IPS-18c (cell line): Measurements from ENCODE around the gene MOGAT1.
"Not testable (repeated sequence)": the region's sequence is repeated elsewhere in the genome, so short reads cannot be mapped to it uniquely, and the experiment has no call there.

Experiments used
- H3K4me3 ChIP-seq: 2 replicates; pipeline ENCODE4 v1.7.0; 2013; ENCODE audit warnings: low read depth, mild to moderate bottlenecking, low read length, moderate library complexity; ENCODE audit not compliant: insufficient read depth
- H3K9me3 ChIP-seq: one replicate; pipeline ENCODE4 v1.6.1; 2013; ENCODE audit warnings: mild to moderate bottlenecking, low read length, moderate library complexity; ENCODE audit not compliant: control insufficient read depth, insufficient read depth

The MOGAT1 gene

DNA sequence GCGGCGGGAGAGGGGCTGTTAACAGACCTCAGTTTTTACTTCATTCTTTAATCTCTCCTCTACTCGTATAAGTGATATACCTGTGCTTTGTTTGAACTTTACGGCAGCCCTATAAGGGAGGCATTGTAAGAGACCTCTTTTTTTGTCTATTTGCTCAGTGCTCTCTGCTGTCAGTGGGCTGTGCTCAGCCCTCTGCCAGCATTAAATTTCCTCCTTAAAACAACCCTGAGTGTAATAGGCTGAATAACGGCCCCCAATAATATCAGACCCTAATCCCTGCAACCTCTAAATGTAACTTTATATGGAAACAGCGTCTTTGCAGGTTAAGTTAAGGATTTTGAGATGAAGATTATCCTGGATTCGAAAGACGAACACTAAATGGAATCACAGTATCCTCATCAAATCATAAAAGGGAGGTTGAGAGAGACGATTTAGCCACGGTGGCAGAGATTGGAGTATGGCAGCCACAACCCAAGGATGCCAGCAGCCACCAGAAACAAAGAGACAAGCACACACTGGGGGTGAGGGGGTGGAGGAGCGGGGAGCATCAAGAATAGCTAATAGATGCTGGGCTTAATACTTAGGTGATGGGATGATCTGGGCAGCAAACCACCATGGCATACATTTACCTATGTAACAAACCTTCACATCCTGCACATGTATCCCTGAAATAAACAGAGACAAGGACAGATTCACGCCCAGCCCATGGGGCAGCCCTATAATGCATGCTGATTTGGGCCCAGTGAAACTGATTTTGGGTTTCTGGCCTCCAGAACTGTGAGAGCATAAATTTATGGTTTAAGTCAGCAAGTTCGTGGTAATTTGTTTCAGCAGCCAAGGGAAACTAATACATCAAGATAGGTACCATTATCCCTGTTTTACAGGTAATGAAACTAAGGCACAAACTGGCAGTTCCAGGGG lies 14.7 kb upstream of the MOGAT1 start:
- peaks cover 2% of the 10 kb centered on the region for H3K9me3 ChIP-seq
- H3K4me3 ChIP-seq, result peak overlapping the region; percentile 84

DNA sequence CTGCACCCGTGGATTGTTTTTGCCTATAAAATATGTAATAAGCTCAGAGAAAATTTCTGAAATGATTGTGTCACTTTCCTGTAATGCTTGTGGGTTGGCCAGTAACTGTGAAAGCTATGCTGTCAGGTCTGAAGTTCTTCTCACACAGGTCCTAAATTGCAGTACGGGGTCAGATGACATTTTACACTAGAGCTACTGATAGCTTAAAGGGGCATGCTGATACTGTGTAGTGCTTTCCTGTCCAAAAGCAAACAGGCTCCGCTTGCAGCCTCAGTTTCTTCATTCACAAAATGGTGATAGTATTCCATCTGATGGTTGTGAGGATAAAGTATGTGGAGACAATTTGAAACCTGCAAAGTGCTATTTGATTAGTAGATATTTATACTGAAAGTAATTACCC lies 8.0 kb upstream of the MOGAT1 start:
- Histone ChIP-seq H3K4me3 (no peak overlapping the region), H3K9me3 (peaks cover 2% of the 10 kb centered on the region)

DNA sequence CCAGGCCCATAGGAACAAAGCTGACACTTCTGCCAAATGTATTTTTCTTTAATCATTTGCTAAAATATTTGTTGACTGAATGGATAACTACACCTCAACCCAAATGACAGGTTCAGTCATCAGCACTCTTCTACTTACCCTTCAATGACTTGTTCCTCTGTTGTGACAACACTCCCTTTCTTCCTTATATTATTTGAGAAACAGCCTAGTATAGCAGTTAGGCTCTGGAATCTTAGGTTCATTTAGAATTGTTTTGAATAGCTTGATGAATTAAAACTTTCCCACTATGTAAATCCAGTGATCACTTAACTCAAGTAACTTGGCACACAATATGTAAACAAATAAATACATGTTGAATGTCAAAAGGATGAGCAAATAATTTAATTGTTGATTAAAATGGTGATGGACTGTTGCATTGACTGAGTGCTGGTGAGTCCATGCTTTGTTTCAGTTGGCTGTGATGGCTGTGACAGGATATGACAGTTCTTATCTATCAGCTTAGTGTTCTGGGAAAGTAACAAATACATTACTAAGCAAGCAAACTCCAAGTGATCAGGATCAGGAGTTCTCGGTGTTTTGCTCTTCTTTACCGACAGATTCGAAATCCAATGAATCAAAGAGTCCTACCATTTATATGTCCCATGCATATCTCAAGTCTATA lies 2.8 kb upstream of the MOGAT1 start:
- Histone ChIP-seq H3K4me3 (no peak overlapping the region), H3K9me3 (no peaks in the 10 kb centered on the region)

DNA sequence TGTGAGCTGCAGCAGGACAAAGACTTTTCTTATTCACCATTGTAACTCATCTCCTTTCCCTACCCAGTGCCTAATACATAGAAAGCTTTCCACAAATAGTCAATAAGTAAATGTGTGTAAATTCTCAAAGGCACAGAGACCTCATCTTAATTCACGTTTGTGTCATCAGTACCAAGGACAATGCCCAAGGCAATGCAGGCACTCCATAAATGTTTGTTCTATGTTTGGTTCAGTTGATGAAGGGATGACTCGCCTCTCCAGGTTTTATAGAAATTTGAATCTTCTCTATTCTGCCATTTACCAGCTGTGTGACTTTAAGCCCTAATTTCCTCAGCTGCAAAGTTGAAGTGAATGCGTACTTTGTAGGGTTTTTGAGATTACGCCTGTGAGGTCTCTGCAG lies 2.1 kb upstream of the MOGAT1 start:
- H3K9me3 ChIP-seq, result no peaks in the 10 kb centered on the region
- no peak overlapping the region for H3K4me3 ChIP-seq

DNA sequence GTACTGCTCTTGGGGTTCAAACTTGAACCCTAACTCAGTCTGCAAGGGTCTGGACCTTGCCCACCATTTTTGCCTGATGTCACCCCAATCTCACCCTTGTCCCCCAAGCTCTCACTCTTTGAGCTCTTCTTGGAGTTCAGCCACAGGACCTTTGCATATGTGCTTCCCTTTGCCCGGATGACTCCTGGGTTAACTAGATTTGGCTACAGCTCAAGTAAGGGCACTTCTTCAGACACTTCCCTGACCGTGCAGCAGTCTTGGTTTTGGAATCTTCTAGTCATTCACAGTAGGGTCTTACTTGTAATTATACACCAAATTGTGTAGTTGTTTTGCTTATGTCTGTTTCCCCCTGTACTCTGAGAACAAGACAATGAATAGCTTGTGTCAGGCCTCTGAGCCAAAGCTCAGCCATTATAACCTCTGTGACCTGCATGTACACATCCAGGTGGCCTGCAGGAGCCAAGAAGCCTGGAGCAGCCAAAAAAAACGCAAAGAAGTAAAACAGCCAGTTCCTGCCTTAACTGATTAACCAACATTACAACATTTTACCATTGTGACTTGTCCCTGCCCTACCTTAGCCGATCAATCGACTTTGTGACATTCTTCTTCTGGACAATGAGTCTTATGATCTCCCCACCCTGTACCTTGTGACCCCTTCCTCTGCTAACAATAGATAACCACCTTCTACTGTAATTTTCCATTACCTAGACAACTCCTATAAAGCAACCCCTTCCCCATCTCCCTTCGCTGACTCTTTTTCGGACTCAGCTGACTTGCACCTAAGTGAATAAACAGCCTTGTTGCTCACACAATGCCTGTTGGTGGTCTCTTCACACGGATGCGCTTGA lies 1.0 kb upstream of the MOGAT1 start:
- no peak overlapping the region; the same call in 1 of the 2 replicates for H3K4me3 ChIP-seq
- H3K9me3 ChIP-seq, result no peaks in the 10 kb centered on the region

DNA sequence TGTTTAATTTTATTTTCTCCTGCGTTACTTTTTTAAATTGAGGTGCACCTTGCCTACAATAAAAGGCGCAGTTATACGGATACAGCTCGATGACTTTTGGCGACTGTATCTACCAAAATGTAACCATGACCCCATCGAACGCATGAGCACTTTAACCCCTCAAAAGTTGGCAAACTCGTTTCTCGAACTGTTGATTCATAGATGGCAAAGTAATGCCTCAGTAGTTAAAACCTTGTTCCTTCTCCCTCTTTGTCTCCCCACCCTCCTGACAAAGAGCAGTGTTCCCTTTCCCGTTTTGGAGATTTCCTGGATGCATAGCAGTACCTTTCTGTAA lies 577 bp downstream of the MOGAT1 start:
- Histone ChIP-seq H3K4me3 (peak overlapping the region; percentile 69), H3K9me3 (no peaks in the 10 kb centered on the region)

DNA sequence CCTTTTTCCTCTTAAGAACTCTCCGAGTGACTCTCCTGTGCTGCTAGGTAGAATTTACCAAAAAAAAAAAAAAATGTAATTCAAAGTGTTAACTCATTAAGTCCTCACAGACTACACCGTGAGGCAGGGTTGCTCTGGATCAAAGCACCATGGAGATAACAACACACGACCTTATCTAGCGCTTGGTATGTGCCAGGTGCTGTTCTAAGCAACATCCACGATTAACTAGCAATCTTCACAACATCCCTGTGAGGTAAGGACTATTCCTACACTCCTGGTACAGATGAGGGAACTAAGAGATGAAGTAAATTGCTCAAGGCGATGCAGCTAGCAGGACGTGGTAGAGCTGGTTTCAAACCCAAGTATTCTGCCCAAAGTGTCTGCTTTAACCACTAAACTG lies 1.8 kb downstream of the MOGAT1 start:
- Histone ChIP-seq H3K4me3 (no peak overlapping the region), H3K9me3 (no peaks in the 10 kb centered on the region)

DNA sequence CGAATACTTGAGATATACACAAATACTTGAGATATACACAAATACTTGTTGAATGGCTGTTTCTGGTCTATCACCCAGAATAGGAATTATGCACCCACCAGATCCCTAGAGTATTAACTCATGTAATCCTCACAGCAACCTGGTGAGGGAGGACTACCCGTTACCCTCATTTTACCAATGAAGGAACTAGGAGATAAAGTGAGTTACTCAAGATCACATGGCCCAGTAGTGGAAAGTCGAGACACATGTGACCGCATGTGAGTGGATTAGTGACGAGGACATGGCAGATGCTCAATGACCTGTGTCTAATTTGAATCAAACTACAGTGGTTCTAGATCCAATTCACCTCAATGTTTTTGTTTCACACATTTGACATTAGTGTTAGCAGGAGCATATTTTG lies 2.4 kb downstream of the MOGAT1 start:
- no peaks in the 10 kb centered on the region for H3K9me3 ChIP-seq

DNA sequence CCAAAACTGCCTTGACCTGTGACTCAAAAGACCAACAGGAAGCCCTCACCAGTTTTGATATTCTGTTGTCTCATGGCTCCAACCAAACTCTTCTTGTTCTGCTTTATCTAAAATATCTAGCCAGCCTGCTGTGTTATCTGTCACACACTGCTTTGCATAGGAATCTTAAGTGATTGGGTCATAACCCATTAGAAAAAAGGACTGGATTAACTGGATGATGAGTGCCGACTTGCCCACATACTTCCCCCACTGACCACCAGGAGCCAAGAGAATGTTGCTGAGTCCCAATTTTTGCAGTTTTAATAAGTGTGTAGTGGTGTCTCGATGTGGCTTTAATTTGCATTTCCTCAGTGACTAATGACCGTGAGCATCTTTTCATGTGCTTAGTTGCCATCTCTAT lies 6.5 kb downstream of the MOGAT1 start:
- no peak overlapping the region for H3K4me3 ChIP-seq
- H3K9me3 ChIP-seq, result no peaks in the 10 kb centered on the region

More for the DNA sequence above, 2.4 kb downstream of the MOGAT1 start:
- H3K4me3 ChIP-seq, result no peak overlapping the region

DNA sequence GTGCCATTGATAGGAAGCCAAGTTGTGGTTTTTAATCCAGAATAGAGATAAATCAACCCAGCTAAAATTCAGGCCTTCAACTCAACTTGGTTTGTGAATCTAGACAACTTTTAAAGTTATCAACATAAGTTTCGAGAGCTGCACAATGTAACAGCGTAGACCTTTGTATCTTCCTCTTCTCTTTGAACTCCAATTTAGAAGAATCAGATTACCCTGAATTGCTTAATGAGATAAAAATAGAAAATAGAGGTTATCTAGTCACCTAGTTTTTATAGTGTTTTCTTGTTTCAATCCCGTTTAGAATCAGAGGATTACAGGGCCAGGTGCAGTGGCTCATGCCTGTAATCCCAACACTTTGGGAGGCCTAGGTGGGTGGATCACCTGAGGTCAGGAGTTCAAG lies 12.3 kb downstream of the MOGAT1 start:
- Histone ChIP-seq H3K4me3 (no peak overlapping the region), H3K9me3 (no peaks in the 10 kb centered on the region)

DNA sequence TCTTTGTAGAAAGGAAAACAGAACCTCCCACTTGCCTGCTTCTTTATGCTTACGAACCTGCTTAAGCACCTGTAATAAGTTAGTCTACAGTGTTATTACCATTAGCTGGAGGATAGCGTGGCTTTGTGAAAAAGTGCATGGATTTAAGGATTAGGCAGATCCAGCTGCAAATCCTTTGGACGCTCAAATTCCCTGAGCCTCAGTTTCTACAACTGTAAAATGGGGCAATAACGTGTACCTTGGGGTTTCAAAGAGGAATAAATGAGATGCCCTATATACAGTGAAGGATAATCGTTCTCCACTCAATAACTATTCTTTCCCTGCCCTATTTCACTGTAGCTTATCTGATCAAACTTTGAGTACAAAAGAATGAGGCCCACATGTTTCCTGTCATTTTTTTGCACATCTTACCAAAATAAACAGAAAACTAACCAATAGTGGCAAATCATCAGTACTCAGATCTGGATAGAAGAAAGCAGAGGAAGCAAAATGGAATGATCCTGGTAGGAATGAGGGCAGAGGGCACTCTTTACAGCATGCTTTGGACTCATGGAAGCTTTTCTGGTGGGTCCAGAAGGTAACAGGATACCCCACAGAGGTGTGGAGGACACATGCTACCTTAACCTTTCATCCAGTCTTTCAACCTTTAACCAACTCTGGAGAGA lies 14.8 kb downstream of the MOGAT1 start:
- H3K9me3 ChIP-seq, result no peaks in the 10 kb centered on the region
- H3K4me3 ChIP-seq, result no peak overlapping the region

DNA sequence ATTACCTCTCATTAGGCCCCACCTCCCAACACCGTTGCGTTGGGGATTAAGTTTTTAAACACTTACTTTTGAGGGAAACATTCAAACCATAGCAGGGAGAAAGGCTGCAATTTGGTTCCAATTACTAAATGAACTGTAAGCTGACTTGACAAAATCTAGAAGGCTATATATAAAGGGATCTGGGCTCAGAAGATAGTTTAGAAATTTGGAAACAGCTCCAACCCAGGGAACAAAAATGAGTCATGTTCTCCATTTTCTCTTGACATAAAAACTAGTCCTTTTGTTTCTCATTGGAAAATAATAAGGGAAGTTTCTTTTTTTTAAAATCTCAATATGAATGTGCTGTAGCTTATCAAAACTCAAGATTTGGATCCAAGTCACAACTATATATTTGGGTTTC lies 17.5 kb downstream of the MOGAT1 start:
- no peak overlapping the region for H3K4me3 ChIP-seq
- H3K9me3 ChIP-seq, result no peaks in the 10 kb centered on the region

DNA sequence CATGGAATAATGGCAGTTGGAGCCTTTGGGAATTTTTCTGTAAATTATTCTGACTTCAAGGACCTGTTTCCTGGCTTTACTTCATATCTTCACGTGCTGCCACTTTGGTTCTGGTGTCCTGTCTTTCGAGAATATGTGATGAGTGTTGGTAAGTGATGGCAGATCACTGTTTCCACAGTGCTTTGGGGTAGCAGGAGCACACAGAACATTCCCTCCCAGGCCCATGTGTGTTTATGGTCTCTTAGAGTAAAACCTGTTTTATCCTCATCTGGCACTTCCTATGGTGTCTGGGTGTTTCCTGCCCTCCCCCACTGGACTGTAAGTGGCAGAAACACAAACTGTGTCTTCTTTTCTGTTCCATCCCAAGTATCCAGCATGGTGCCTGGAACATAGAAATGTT lies 17.9 kb downstream of the MOGAT1 start:
- Histone ChIP-seq H3K9me3 (no peaks in the 10 kb centered on the region), H3K4me3 (no peak overlapping the region)

DNA sequence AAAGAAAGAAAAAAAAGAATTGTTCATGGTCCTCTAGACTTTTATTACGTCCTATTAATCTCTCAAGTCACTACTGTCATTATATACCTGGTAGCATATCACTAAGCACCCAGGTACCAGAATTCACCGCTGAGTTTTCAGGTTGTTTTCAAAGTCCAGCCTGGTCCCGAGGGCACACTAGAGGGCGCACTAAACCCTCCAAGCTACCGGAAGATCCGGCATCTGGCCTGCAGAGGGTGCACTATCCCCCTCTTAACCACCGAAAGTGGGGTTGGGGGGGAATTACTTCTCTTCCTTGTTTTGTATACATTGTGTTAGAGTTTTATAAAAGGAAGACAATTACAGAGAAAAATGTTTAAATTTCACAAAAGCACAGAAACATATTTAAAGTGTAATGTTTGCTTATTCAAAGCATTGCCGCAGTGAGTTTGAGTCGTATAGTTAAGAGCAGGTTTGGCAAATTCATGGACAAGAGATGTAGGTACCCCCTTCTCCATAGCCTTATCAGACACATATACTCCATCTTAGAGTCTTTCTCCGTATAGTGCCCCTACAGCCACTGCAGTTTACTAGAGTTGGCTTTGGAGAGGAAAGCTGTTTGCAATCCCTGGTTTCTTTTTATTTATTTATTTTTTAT lies 19.2 kb downstream of the MOGAT1 start:
- Histone ChIP-seq H3K9me3 (no peaks in the 10 kb centered on the region), H3K4me3 (no peak overlapping the region)

DNA sequence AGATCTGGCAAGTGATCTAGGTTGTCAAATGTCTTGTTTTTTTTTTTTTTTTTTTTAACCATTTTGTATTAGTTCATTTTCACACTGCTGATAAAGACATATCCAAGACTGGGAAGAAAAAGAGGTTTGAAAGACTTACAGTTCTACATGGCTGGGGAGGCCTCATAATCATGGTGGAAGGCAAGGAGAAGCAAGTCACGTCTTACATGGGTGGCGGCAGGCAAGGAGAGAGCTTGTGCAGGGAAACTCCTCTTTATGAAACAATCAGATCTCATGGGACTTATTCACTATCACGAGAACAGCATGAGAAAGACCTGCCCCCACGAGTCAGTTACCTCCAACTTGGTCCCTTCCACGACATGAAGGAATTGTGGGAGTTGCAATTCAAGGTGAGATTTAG lies 22.0 kb downstream of the MOGAT1 start:
- H3K4me3 ChIP-seq, H3K9me3 ChIP-seq: not testable (repeated sequence)

DNA sequence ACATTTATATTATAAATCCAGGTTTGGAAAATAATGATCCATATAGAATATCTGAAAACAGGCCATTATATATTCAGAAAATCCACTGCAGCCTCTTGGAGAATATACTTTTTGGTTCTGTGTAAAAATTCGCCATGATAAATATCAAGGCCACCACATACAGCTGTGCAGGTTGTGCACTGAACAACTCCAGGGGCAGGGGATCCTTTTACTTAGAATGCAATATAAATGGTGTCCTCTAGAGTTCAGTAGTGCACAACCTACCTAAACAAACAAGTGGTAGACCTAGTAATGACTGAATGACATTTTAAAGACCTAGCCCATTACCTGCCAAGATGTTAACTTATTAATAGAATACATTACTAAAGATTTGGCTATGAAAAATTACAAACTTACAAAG lies 22.4 kb downstream of the MOGAT1 start:
- H3K4me3 ChIP-seq, result no peak overlapping the region
- no peaks in the 10 kb centered on the region for H3K9me3 ChIP-seq

DNA sequence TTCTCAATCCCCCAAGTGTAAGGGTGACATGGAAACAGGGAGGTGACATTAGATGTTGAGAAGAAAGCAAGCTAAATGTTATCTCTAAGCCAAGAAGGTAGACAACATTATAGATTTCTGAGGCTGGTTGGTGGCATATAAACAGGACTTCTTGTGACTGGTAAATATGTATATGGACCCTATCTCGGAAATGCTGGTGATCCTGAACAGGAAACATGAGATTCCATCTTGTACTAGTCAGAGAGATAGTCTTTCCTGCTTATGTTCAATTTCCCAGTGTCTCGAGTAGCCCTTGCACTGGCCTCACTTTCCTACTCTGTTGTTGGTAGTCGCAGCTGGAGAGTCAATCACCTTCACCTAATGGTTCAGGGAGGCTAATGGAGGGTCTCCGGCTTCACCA lies 26.8 kb downstream of the MOGAT1 start:
- H3K4me3 ChIP-seq, result no peak overlapping the region
- H3K9me3 ChIP-seq, result no peaks in the 10 kb centered on the region
